HL-60 (cell line): ENCODE measurements around the gene FAM3A.

Experiments
- DNase-seq, 2 experiments: peaks; one replicate each; pipeline ENCODE4 v3.0.0-alpha.2; 2010 to 2020; ENCODE audit warnings: low read depth in 1 of 2, low spot score in 1 of 2
- H3K27ac ChIP-seq: fragments of 250-450 bp; sonication (Bioruptor Pico); replicated peaks from 2 replicates; pipeline ENCODE4 v1.5.1; 2020; ENCODE audit warnings: mild to moderate bottlenecking, moderate library complexity
- H3K27me3 ChIP-seq: fragments of 250-450 bp; sonication (Bioruptor Pico); 2 replicates; pipeline ENCODE4 v1.5.1; 2021; ENCODE audit warnings: mild to moderate bottlenecking, moderate library complexity; ENCODE audit not compliant: insufficient read depth, poor library complexity, severe bottlenecking
- H3K4me3 ChIP-seq: replicated peaks from 2 replicates; pipeline ENCODE4 v1.5.1; 2011; ENCODE audit warnings: mild to moderate bottlenecking, control low read depth, low read length; ENCODE audit not compliant: insufficient read depth
- CTCF ChIP-seq: IDR thresholded peaks from one replicate; pipeline ENCODE4 v1.5.1; 2011; ENCODE audit warnings: low read length, control low read depth, inconsistent platforms; ENCODE audit not compliant: insufficient read depth
- GABPA ChIP-seq: IDR thresholded peaks from 2 replicates; pipeline ENCODE4 v1.6.1; 2012; ENCODE audit warnings: low read depth
- POLR2AphosphoS5 ChIP-seq: IDR thresholded peaks from 2 replicates; pipeline ENCODE4 v1.6.1; 2012; ENCODE audit warnings: low read depth
- REST ChIP-seq: IDR thresholded peaks from 2 replicates; pipeline ENCODE4 v1.6.1; 2012; ENCODE audit warnings: low read depth; ENCODE audit not compliant: insufficient replicate concordance
- SPI1 ChIP-seq: IDR thresholded peaks from 2 replicates; pipeline ENCODE4 v1.6.1; 2012; ENCODE audit warnings: low read depth, mild to moderate bottlenecking, borderline replicate concordance

The FAM3A gene

GRCh38 chrX:154458954-154459778, 56.9 kb downstream of the FAM3A start:
- H3K4me3 ChIP-seq, result no peak overlapping the region
- TF ChIP-seq CTCF (no peak), SPI1 (no peak), REST (no peak), GABPA (no peak), POLR2AphosphoS5 (no peak)
- H3K27ac ChIP-seq, result no peak overlapping the region
- DNase-seq, result no peak
- peaks cover 4% of the 10 kb centered on the region for H3K27me3 ChIP-seq

- TF ChIP-seq SPI1 (no peak), CTCF (no peak), REST (no peak), GABPA (no peak), POLR2AphosphoS5 (no peak)
- peaks cover 4% of the 10 kb centered on the region for H3K27me3 ChIP-seq
- peak within 1 kb of the TSS; percentile 44 for H3K4me3 ChIP-seq
- H3K27ac ChIP-seq, result no peak within 1 kb of the TSS
- DNase-seq, result no peak
Measured at GRCh38 chrX:154458116-154458953, 57.7 kb downstream of the FAM3A start, which contains the start of gene PLXNA3. PLXNA3 (plus strand) TSS chrX:154458281; CDS start chrX:154460184, 1,903 bp downstream.

GRCh38 chrX:154457491-154458115, 58.4 kb downstream of the FAM3A start:
- TF ChIP-seq SPI1 (no peak), POLR2AphosphoS5 (no peak), CTCF (no peak), GABPA (no peak), REST (no peak)
- Histone ChIP-seq H3K4me3 (peak overlapping the region; percentile 44), H3K27ac (no peak overlapping the region), H3K27me3 (peaks cover 4% of the 10 kb centered on the region)
- DNase-seq, result no peak
